GM12878 (cell line): ENCODE data around the gene RNF25. TPM values are rescaled to one million over a fixed set of nuclear protein-coding genes. Genes with fewer than 3 reads are reported as not detected.
A peak's percentile ranks its signal among the peaks of the same experiment; 100 is the strongest.

Experiments used
- ASH2L ChIP-seq: fragments of 300-600, 200-600 bp; sonication (generic); IDR thresholded peaks from 2 replicates; pipeline ENCODE4 v1.6.1; 2017; ENCODE audit warnings: low read depth, mild to moderate bottlenecking, borderline replicate concordance
- CBFB ChIP-seq: IDR thresholded peaks from 2 replicates; pipeline ENCODE4 v1.6.1; 2016; ENCODE audit warnings: antibody characterized with exemption, low read depth
- EZH2 ChIP-seq: IDR thresholded peaks from 2 replicates; pipeline ENCODE4 v1.6.1; 2012; ENCODE audit warnings: low read depth, mild to moderate bottlenecking, control low read depth, inconsistent platforms, low read length, borderline replicate concordance; ENCODE audit not compliant: control insufficient read depth
- HCFC1 ChIP-seq: fragments of 150-350 bp; IDR thresholded peaks from 2 replicates; pipeline ENCODE4 v1.6.1; 2014; ENCODE audit warnings: low read length
- HSF1 ChIP-seq: fragments of 150-350 bp; IDR thresholded peaks from 2 replicates; pipeline ENCODE4 v1.6.1; 2014; ENCODE audit warnings: mild to moderate bottlenecking, low read depth, low read length
- IKZF1 ChIP-seq: fragments of 450-650 bp; conservative IDR thresholded peaks from 2 replicates; pipeline ENCODE4 v1.6.1; 2017; ENCODE audit warnings: antibody characterized with exemption, mild to moderate bottlenecking
- MAX ChIP-seq: IDR thresholded peaks from 2 replicates; pipeline ENCODE4 v1.6.1; 2012; ENCODE audit warnings: low read depth, low read length, improper control_type of control experiment
- MEF2A ChIP-seq: IDR thresholded peaks from 2 replicates; pipeline ENCODE4 v1.6.1; 2011; ENCODE audit warnings: low read depth, mild to moderate bottlenecking, low read length, moderate library complexity; ENCODE audit not compliant: insufficient read depth
- MXI1 ChIP-seq: fragments of 150-350 bp; IDR thresholded peaks from 2 replicates; pipeline ENCODE4 v1.6.1; 2011; ENCODE audit warnings: low read depth, mild to moderate bottlenecking, inconsistent platforms, low read length, improper control_type of control experiment
- NBN ChIP-seq: fragments of 450-650 bp; IDR thresholded peaks from 2 replicates; pipeline ENCODE4 v1.6.1; 2016
- NFXL1 ChIP-seq: fragments of 450-650 bp; IDR thresholded peaks from 2 replicates; pipeline ENCODE4 v1.6.1; 2017; ENCODE audit warnings: antibody characterized with exemption, mild to moderate bottlenecking, borderline replicate concordance
- POLR2AphosphoS2 ChIP-seq: IDR thresholded peaks from 2 replicates; pipeline ENCODE4 v1.6.1; 2011; ENCODE audit warnings: low read depth, mild to moderate bottlenecking, low read length, improper control_type of control experiment, moderate library complexity
- POLR2AphosphoS5 ChIP-seq: IDR thresholded peaks from 2 replicates; pipeline ENCODE4 v1.6.1; 2011; ENCODE audit warnings: mild to moderate bottlenecking, low read length, inconsistent platforms
- SIN3A ChIP-seq: IDR thresholded peaks from 2 replicates; pipeline ENCODE4 v1.6.1; 2012; ENCODE audit warnings: low read depth, low read length, improper control_type of control experiment
- SIX5 ChIP-seq: IDR thresholded peaks from 2 replicates; pipeline ENCODE4 v1.6.1; 2011; ENCODE audit warnings: mild to moderate bottlenecking, low read depth, low read length, moderate library complexity; ENCODE audit not compliant: severe bottlenecking
- SUPT20H ChIP-seq: IDR thresholded peaks from 2 replicates; pipeline ENCODE4 v1.6.1; 2011; ENCODE audit warnings: low read depth, mild to moderate bottlenecking, low read length, moderate library complexity, borderline replicate concordance; ENCODE audit not compliant: control insufficient read depth
- TCF7 ChIP-seq: IDR thresholded peaks from 2 replicates; pipeline ENCODE4 v1.6.1; 2014; ENCODE audit warnings: antibody characterized with exemption, borderline replicate concordance
- YY1 ChIP-seq: IDR thresholded peaks from 2 replicates; pipeline ENCODE4 v1.6.1; 2011; ENCODE audit warnings: low read depth, mild to moderate bottlenecking, low read length
- polyA plus RNA-seq, 11 experiments: library from polyadenylated mRNA; depleted of rRNA in 4 of 11; unstranded in 6 of 11; stranded (reverse) in 5 of 11; fragments of >200 nt; fragmentation: Nextera tagmentation in 4 of 11; fragmentation: Illumina TruSeq in 1 of 11; extraction: Ambion mirVana in 4 of 11; extraction: Trizol in 1 of 11; gene quantifications; 1 replicate in 1 of 11; 2 replicates in 10 of 11; pipeline versions ENCODE4 v1.2.1 to v1.2.3, GENCODE V29; 2011 to 2016; ENCODE audit warnings: inconsistent platforms in 2 of 11, missing spikeins in 2 of 11, low read depth in 1 of 11
- total RNA-seq, 4 experiments: library from RNA; depleted of rRNA in 3 of 4; stranded (reverse); fragments of >200 nt in 3 of 4; fragmentation: Illumina TruSeq in 1 of 4; extraction: Trizol in 1 of 4; gene quantifications; 2 replicates each; pipeline versions ENCODE4 v1.2.1 to v1.2.3, GENCODE V29; 2013 to 2021

RNF25 gene
- total and polyA plus RNA-seq, 10 of the 15 experiments (the other 5 are each of a cell fraction or from before 2014, with no cell fraction given), result 1.3 to 70.4 (median 28.4) TPM

- TF ChIP-seq MAX, result peak; percentile 43; the same call in 1 of the 2 replicates
- no peak for TF ChIP-seq MEF2A
- no peak for TF ChIP-seq TCF7
- TF ChIP-seq POLR2AphosphoS2, result peak; percentile 69; the same call in 1 of the 2 replicates
- TF ChIP-seq SIX5, result peak; percentile 49
- no peak for TF ChIP-seq EZH2
- peak; percentile 94; the same call in 1 of the 2 replicates for TF ChIP-seq SIN3A
- TF ChIP-seq POLR2AphosphoS5, result peak; percentile 80
- TF ChIP-seq HSF1, result no peak
- TF ChIP-seq IKZF1, result peak; percentile 72
- peak; percentile 84 for TF ChIP-seq CBFB
- TF ChIP-seq SUPT20H, result no peak
- no peak for TF ChIP-seq NBN
- peak; percentile 95 for TF ChIP-seq YY1
- no peak for TF ChIP-seq ASH2L
- no peak for TF ChIP-seq NFXL1
- TF ChIP-seq MXI1, result peak; percentile 84
- TF ChIP-seq HCFC1, result peak; percentile 65; the same call in 1 of the 2 replicates
- TF ChIP-seq, all 136 proteins: peak for 46
Measured at GRCh38 chr2:218671654-218672566, at the start of gene RNF25, which contains the start of gene STK36 (continued).
